ENCODE results near the gene HCFC1.

The HCFC1 gene

DNA sequence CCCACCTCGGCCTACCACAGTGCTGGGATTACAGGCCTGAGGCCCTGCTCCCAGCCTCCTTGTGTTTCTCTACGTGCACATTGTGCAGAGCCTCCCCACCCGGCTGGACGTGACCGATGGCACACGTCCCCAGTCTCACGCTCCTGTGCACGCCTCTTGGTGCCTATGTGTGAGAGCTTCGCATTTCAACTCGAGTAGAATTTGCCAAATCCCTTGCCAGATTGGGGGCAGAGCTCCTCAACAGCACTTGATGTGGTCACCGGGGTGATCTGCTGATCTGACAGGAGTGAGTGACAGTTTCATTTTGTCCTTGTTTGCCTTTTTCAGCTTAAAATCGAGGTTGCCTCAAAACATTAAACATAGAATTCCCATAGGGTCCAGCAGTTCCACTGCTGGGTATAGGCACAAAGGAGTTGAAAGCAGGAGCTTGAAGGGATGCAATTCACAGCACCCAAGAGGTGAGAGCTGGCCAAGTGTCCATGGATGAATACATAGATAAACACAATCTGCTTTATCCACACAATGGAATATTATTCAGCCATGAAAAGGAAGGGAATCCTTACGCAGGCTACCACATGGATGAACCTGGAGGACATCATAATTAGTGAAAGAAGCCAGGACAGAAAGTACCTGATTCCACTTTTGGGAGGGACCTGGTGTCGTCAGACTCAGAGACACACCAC is 18.5 kb upstream of the HCFC1 start:
- no peak overlapping the region for H2BK12ac ChIP-seq (ENCODE audit: low read length)
- no peak overlapping the region for H2AK5ac ChIP-seq (ENCODE audit: low read depth, low read length)
- H3K79me1 ChIP-seq (ENCODE audit: low read depth, low read length): no peaks in the 10 kb centered on the region
- no peak overlapping the region for H3K23ac ChIP-seq (ENCODE audit: low read depth, low read length, poor library complexity)
- no peak overlapping the region for H2BK5ac ChIP-seq (ENCODE audit: low read length)
- DNase-seq (ENCODE audit: low spot score): no peak
- no peak overlapping the region for H2BK120ac ChIP-seq (ENCODE audit: low read depth, low read length)
- H3K9me3 ChIP-seq (replicated peaks in 1 of 2; ENCODE audit: control insufficient read depth in 2 of 2, insufficient read depth in 1 of 2, low read depth in 1 of 2, low read length in 2 of 2): peaks cover 0 to 3% of the 10 kb centered on the region in 2 donors
- WGBS, 2 donors (ENCODE audit: extremely low coverage in 2 of 2, insufficient read length in 2 of 2, insufficient replicate concordance in 1 of 2): no CpG with 5 or more reads among the region's 14 CpGs
- no peak overlapping the region for H3K4me2 ChIP-seq (ENCODE audit: insufficient read depth, low read length, poor library complexity, severe bottlenecking)
- H3K14ac ChIP-seq (ENCODE audit: low read length): no peak overlapping the region
- H2BK15ac ChIP-seq (ENCODE audit: low read length): no peak overlapping the region
- H3K36me3 ChIP-seq (replicated peaks in 1 of 2; ENCODE audit: control insufficient read depth in 2 of 2, insufficient read depth in 2 of 2, low read length in 2 of 2): no peaks in the 10 kb centered on the region
- no peak overlapping the region for H3K4ac ChIP-seq (ENCODE audit: low read length)
- no peak overlapping the region for H3K9ac ChIP-seq (ENCODE audit: low read depth, low read length, poor library complexity)
- H3K18ac ChIP-seq (ENCODE audit: low read length): no peak overlapping the region
- H3K4me1 ChIP-seq (ENCODE audit: control insufficient read depth in 2 of 2, insufficient read depth in 1 of 2, low read depth in 1 of 2, low read length in 2 of 2): peaks cover 0 to 3% of the 10 kb centered on the region in 2 donors
- H4K91ac ChIP-seq (ENCODE audit: low read depth, low read length, poor library complexity): no peak overlapping the region
- no peak overlapping the region for H3K4me3 ChIP-seq (ENCODE audit: low read length in 2 of 2)
- no peak overlapping the region for H4K8ac ChIP-seq (ENCODE audit: low read depth, low read length)
- no peak overlapping the region for H2AFZ ChIP-seq (ENCODE audit: low read length)
- H3K27me3 ChIP-seq (ENCODE audit: control insufficient read depth in 3 of 3, insufficient read depth in 3 of 3, low read depth in 1 of 3, low read length in 3 of 3): peaks cover 0 to 24% (median 0%) of the 10 kb centered on the region in 3 experiments
- H3K27ac ChIP-seq (replicated peaks; ENCODE audit: low read length): no peak overlapping the region

DNA sequence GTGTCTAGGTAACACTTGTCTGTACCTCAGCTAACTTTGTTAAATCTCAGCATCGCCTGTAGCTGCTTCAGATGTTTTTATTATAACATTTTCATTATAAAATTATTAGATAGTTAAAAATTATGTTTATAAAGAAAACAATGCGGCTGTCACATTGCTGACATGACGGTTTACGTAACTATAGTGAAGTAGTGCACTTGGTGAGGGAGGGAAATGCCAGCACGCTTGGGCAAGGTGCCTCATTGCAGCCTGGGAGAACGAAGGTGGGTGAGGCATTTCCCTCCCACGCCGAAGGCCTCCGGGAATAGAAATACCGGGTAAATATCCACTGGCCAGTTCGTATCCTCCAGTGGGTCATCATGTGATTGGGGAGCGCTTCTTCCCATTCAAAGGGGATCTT is 16.9 kb upstream of the HCFC1 start:
- Histone ChIP-seq H3K4me2 (ENCODE audit: insufficient read depth, low read length, poor library complexity, severe bottlenecking) (no peak overlapping the region), H2AK5ac (ENCODE audit: low read depth, low read length) (no peak overlapping the region), H2AFZ (ENCODE audit: low read length) (no peak overlapping the region), H4K8ac (ENCODE audit: low read depth, low read length) (no peak overlapping the region), H3K23ac (ENCODE audit: low read depth, low read length, poor library complexity) (no peak overlapping the region), H3K4me3 (ENCODE audit: low read length in 2 of 2) (no peak overlapping the region), H2BK120ac (ENCODE audit: low read depth, low read length) (no peak overlapping the region), H3K9ac (ENCODE audit: low read depth, low read length, poor library complexity) (no peak overlapping the region), H2BK5ac (ENCODE audit: low read length) (no peak overlapping the region), H3K18ac (ENCODE audit: low read length) (no peak overlapping the region), H2BK12ac (ENCODE audit: low read length) (no peak overlapping the region), H3K36me3 (replicated peaks in 1 of 2; ENCODE audit: control insufficient read depth in 2 of 2, insufficient read depth in 2 of 2, low read length in 2 of 2) (no peaks in the 10 kb centered on the region), H3K79me1 (ENCODE audit: low read depth, low read length) (no peaks in the 10 kb centered on the region), H3K4me1 (ENCODE audit: control insufficient read depth in 2 of 2, insufficient read depth in 1 of 2, low read depth in 1 of 2, low read length in 2 of 2) (peaks cover 0 to 3% of the 10 kb centered on the region in 2 donors), H3K4ac (ENCODE audit: low read length) (no peak overlapping the region), H2BK15ac (ENCODE audit: low read length) (no peak overlapping the region), H3K27me3 (ENCODE audit: control insufficient read depth in 3 of 3, insufficient read depth in 3 of 3, low read depth in 1 of 3, low read length in 3 of 3) (peaks cover 0 to 32% (median 0%) of the 10 kb centered on the region in 3 experiments), H3K9me3 (replicated peaks in 1 of 2; ENCODE audit: control insufficient read depth in 2 of 2, insufficient read depth in 1 of 2, low read depth in 1 of 2, low read length in 2 of 2) (peaks cover 0 to 3% of the 10 kb centered on the region in 2 donors), H4K91ac (ENCODE audit: low read depth, low read length, poor library complexity) (no peak overlapping the region), H3K27ac (replicated peaks; ENCODE audit: low read length) (no peak overlapping the region), H3K14ac (ENCODE audit: low read length) (no peak overlapping the region)
- DNase-seq (ENCODE audit: low spot score): no peak
- no CpG with 5 or more reads among the region's 12 CpGs for WGBS, 2 donors (ENCODE audit: extremely low coverage in 2 of 2, insufficient read length in 2 of 2, insufficient replicate concordance in 1 of 2)

DNA sequence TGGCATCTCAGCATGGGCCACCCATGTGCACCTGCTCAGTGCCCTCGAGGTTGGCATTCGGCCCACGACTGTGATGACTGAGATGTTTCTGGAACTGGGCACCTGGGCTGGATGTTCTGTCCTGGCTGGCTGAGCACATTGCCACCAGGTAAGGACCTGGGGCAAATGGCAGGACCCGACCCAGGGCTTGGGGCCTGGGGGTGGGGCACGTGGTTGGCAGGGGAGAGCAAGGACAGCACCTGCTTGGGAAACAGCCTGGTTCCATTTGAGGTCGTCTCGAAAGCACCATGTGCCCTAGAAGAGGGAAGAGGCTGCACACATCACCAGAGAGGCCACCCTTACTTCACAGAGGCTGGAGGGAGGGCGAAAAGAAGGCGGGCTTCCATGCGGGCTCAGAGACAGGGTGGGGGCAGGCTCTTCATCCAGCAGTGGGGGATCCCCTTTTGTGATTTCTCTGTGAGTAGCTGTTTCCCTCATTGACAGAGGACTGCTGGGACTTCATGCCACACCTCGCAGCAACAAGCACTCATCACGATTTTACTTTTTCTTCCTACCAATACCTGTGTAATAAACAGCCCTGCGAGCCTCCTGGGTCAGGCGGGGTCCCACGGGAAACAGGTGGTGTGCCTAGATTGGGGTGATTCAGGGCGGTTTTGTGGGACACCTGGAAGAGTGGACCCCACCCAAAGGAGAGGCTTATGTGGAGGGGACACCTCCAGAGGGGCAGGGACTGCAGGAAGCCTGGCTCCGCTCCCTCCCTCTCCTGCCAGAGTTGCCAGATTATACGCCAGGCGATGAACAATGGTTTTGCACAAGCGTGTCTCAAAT is 12.9 kb upstream of the HCFC1 start:
- Histone ChIP-seq H2AFZ (ENCODE audit: low read length) (peak overlapping the region; percentile 76), H3K4me2 (ENCODE audit: insufficient read depth, low read length, poor library complexity, severe bottlenecking) (no peak overlapping the region), H3K14ac (ENCODE audit: low read length) (no peak overlapping the region), H2BK5ac (ENCODE audit: low read length) (no peak overlapping the region), H3K27me3 (ENCODE audit: control insufficient read depth in 3 of 3, insufficient read depth in 3 of 3, low read depth in 1 of 3, low read length in 3 of 3) (peaks cover 0 to 39% (median 0%) of the 10 kb centered on the region in 3 experiments), H2BK120ac (ENCODE audit: low read depth, low read length) (no peak overlapping the region), H3K9ac (ENCODE audit: low read depth, low read length, poor library complexity) (no peak overlapping the region), H3K4me3 (ENCODE audit: low read length in 2 of 2) (no peak overlapping the region), H4K91ac (ENCODE audit: low read depth, low read length, poor library complexity) (no peak overlapping the region), H3K27ac (replicated peaks; ENCODE audit: low read length) (no peak overlapping the region), H2AK5ac (ENCODE audit: low read depth, low read length) (no peak overlapping the region), H4K8ac (ENCODE audit: low read depth, low read length) (no peak overlapping the region), H2BK12ac (ENCODE audit: low read length) (no peak overlapping the region), H3K23ac (ENCODE audit: low read depth, low read length, poor library complexity) (no peak overlapping the region), H3K9me3 (replicated peaks in 1 of 2; ENCODE audit: control insufficient read depth in 2 of 2, insufficient read depth in 1 of 2, low read depth in 1 of 2, low read length in 2 of 2) (no peaks in the 10 kb centered on the region), H3K18ac (ENCODE audit: low read length) (no peak overlapping the region), H3K79me1 (ENCODE audit: low read depth, low read length) (no peaks in the 10 kb centered on the region), H3K4ac (ENCODE audit: low read length) (no peak overlapping the region), H3K4me1 (ENCODE audit: control insufficient read depth in 2 of 2, insufficient read depth in 1 of 2, low read depth in 1 of 2, low read length in 2 of 2) (peaks cover 1 to 3% of the 10 kb centered on the region in 2 donors), H2BK15ac (ENCODE audit: low read length) (no peak overlapping the region), H3K36me3 (replicated peaks in 1 of 2; ENCODE audit: control insufficient read depth in 2 of 2, insufficient read depth in 2 of 2, low read length in 2 of 2) (no peaks in the 10 kb centered on the region)
- no peak for DNase-seq (ENCODE audit: low spot score)
- no CpG with 5 or more reads among the region's 20 CpGs for WGBS, 2 donors (ENCODE audit: extremely low coverage in 2 of 2, insufficient read length in 2 of 2, insufficient replicate concordance in 1 of 2)

DNA sequence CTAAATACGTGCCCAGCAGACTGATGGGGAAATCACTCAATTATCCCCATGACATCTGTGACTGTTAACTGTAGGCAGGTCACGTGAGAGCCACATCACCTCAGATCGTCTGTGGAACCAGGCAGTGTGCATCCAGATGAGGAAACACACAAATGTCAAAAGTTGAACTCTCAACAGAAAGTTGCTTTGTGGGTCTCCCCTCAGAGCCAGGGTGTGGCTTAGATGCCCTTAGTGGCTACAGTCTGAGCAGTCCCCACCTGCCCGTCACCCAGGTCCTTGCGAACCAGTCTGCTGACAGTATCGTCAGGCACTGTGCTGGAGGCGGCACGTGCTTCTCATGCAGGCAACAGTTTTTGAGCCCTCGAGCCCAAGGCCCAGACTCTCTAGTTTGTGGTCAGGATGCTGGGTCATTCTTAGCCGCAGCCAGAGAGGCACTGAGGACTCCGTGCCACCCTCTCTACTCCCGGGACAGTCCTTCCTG is 11.7 kb upstream of the HCFC1 start:
- Histone ChIP-seq H2BK5ac (ENCODE audit: low read length) (no peak overlapping the region), H3K27ac (replicated peaks; ENCODE audit: low read length) (no peak overlapping the region), H3K4ac (ENCODE audit: low read length) (no peak overlapping the region), H3K18ac (ENCODE audit: low read length) (no peak overlapping the region), H3K9ac (ENCODE audit: low read depth, low read length, poor library complexity) (no peak overlapping the region), H2BK15ac (ENCODE audit: low read length) (no peak overlapping the region), H3K4me3 (ENCODE audit: low read length in 2 of 2) (no peak overlapping the region), H2AK5ac (ENCODE audit: low read depth, low read length) (no peak overlapping the region), H2BK12ac (ENCODE audit: low read length) (no peak overlapping the region), H3K4me2 (ENCODE audit: insufficient read depth, low read length, poor library complexity, severe bottlenecking) (no peak overlapping the region), H3K27me3 (ENCODE audit: control insufficient read depth in 3 of 3, insufficient read depth in 3 of 3, low read depth in 1 of 3, low read length in 3 of 3) (peaks cover 0 to 36% (median 0%) of the 10 kb centered on the region in 3 experiments), H3K4me1 (ENCODE audit: control insufficient read depth in 2 of 2, insufficient read depth in 1 of 2, low read depth in 1 of 2, low read length in 2 of 2) (peaks cover 1 to 3% of the 10 kb centered on the region in 2 donors), H3K14ac (ENCODE audit: low read length) (no peak overlapping the region), H3K23ac (ENCODE audit: low read depth, low read length, poor library complexity) (no peak overlapping the region), H2AFZ (ENCODE audit: low read length) (no peak overlapping the region), H2BK120ac (ENCODE audit: low read depth, low read length) (no peak overlapping the region), H4K8ac (ENCODE audit: low read depth, low read length) (no peak overlapping the region), H4K91ac (ENCODE audit: low read depth, low read length, poor library complexity) (no peak overlapping the region), H3K36me3 (replicated peaks in 1 of 2; ENCODE audit: control insufficient read depth in 2 of 2, insufficient read depth in 2 of 2, low read length in 2 of 2) (no peaks in the 10 kb centered on the region), H3K9me3 (replicated peaks in 1 of 2; ENCODE audit: control insufficient read depth in 2 of 2, insufficient read depth in 1 of 2, low read depth in 1 of 2, low read length in 2 of 2) (no peaks in the 10 kb centered on the region), H3K79me1 (ENCODE audit: low read depth, low read length) (no peaks in the 10 kb centered on the region)
- DNase-seq (ENCODE audit: low spot score): no peak
- no CpG with 5 or more reads among the region's 12 CpGs for WGBS, 2 donors (ENCODE audit: extremely low coverage in 2 of 2, insufficient read length in 2 of 2, insufficient replicate concordance in 1 of 2)
